IPS-NIHi7 (cell line): ENCODE data around the gene PIK3CD.
"Not testable (repeated sequence)": the region's sequence is repeated elsewhere in the genome, so short reads cannot be mapped to it uniquely, and the experiment has no call there.

Source experiments
- DNase-seq: peaks from one replicate; pipeline ENCODE4 v3.0.0; 2012; ENCODE audit warnings: mixed read lengths; ENCODE audit errors: extremely low spot score

PIK3CD gene

DNA sequence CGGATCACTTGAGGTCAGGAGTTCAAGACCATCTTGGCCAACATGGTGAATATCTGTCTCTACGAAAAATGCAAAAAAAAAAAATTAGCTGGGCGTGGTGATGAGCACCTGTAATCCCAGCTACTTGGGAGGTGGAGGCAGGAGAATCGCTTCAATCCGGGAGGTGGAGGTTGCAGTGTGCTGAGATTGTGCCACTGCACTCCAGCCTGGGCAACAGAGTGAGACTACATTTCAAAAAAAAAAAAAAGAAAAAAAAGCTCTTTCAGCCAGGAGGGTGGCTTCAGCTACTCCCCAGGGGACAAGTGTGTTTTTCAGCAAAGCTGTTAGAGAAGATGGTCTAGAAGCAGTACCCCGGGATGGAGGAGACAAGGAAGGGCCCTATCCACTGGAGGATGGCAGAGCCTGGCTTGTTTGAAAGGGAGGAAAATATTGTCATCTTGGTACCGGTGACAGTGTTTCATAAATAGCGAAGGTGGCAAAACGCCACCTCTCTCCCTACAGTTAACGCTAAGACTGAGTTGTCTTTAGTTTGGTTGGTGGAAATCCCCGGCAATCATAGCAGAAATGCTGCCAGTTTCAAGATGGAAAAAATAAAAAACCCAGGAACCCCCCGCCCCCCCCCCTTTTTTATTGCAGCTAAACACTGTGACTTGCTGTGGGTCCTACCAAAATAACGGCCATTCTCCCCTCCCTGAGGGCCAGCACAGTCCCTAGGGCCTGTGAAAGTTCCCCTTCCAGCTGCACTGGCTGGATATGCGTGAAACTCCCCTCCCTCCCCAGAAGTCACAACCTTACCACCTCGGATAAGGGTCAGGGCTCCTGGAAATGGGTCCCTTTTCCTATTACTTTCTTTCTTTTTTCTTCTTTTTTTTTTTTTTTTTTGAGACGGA is 3.5 kb downstream of the PIK3CD start:
- no peak for DNase-seq

DNA sequence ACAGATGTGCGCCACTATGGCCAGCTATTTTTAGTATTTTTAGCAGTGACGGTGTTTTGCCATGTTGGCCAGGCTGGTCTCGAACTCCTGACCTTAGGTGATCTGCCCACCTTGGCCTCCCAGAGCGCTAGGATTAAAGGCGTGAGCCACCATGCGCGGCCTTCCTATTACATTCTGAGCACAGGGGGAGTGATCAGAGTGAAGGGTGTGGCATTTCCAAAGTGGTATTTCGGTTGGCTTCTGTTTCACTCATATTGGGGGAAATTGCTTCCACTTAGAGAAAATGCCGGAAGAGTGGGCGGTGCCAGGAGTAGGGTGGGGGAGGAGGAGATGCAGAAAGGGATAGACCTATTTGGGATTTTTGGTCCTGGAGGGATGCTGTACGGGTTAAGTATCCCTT is 4.3 kb downstream of the PIK3CD start:
- no peak for DNase-seq

DNA sequence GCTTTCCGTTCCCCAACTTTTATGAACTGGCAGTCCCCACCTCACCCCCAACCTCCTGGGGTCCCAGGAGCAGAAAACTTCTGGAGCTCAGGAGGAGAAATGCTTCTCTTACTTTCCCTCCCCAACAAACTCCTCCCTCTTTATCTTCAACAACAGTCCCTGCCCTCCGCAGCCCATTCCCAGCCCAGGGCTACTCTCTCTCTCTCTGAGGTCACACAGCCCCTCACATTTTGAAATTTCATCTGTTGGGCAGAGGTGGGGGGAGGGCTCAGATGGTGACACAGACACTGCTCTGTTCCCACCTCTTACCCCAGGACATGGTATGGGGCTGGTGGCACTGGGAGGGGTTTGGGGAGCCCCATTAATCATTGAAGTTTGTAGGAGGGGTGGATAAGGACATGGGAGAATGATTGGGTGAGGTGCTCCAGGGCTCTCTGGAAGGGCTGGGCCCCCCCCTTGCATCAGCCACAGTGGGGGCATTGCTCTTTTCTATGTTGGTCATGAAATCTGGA is 6.0 kb downstream of the PIK3CD start:
- no peak for DNase-seq

DNA sequence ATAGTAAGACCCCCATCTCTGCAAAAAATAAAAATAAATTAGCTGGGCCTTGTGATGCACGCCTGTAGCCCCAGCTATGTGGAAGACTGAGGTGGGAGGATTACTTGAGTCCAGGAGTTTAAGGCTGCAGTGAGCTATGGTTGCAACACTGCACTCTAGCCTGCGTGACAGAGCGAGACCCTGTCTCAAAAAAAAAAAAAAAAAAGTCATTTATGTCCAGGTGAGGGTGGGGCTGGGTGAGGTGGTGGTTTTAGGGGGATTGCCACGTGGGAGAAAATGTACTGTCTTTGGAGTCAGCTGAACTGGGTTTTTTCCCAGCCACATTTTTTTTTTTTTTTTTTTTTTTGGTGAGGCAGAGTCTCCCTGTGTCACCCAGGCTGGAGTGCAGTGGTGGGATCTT is 6.7 kb downstream of the PIK3CD start:
- DNase-seq, result no peak

DNA sequence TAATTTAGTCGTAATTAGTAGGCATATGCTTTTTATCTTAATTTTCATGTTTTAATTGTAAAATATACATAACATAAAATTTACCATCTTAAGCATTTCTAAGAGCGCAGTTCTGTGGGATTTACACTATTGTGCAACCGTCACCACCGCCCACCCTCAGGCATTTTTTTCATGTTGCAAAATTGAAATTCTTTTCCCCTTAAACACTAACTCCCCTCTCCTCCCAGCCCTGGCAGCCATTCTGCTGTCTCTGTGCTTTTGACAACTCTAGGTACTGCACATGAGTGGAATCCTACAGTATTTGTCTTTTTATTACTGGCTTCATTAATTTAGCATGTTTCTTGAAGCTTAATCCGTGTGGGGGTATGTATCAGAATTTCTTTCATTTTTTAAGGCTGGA is 7.8 kb downstream of the PIK3CD start:
- no peak for DNase-seq

DNA sequence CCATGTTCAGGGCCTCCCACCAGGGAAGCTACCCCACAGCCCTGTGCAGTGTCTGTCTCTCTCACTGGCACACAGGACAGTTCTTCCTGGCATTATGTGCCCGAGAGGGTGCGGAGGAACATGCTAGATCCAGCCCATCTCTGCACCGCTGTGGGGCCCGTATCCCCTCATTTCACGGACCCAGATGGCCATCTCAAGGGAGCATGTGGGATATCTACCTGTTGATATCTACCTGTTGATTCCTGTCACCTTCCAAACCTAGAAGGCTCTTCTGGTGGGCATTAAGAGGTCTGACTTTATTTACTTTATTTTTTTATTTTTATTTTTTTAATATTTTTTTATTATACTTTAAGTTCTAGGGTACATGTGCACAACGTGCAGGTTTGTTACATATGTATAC is 11.7 kb downstream of the PIK3CD start:
- DNase-seq, result no peak

DNA sequence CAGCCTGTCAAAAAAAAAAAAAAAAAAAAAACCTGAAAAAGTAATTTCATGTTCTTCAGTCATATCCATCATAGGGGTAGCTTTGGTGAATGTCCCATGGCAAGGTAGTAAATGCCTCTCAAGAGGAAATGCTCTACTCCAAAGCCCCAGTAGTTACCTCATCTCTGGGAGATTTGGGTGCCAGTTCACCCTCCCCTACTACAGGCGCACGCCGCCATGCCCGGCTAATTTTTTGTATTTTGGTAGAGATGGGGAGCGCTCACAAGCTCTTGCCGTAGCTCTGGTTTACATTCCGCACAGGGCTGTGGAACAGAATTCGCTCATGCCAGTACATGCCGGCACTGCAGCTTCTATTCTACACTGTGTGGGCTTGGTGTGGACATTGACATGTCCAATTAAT is 13.7 kb downstream of the PIK3CD start:
- DNase-seq, result no peak

DNA sequence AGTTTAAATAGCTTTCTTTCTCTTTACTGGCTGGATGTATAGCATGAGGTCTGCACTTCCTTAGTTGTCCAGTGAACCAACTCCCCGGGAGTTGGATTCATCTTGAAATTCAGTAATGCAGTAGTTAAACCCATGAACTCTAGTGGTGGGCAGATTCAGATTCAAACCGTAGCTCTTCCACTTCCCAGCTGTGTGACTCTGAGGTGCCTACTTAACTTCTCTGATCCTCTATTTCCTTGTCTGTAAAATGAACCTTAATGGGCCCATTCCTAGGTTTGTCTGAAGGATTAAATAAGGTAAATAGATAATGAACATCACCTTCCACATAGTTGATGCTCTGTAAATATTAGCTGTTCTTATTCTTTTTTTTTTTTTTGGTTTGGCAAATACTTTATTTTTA is 16.5 kb downstream of the PIK3CD start:
- no peak for DNase-seq

DNA sequence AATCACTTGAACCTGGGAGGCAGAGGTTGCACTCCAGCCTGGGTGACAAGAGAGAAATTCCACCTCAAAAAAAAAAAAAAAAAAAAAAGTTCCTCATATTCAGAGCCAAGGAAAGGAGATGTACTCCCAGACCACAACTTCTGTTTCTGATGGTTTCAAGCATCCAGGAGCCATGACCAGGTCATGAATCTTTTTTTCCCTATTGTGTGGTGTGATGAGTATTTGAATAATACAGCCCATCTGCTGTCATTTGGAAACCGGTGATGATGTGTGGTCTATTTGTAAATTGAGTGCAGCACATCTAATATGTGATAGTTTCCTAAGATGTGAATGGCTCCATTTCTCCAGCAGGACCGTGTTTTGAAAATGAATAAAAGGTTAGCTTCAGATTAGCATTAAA is 18.6 kb downstream of the PIK3CD start:
- no peak for DNase-seq

DNA sequence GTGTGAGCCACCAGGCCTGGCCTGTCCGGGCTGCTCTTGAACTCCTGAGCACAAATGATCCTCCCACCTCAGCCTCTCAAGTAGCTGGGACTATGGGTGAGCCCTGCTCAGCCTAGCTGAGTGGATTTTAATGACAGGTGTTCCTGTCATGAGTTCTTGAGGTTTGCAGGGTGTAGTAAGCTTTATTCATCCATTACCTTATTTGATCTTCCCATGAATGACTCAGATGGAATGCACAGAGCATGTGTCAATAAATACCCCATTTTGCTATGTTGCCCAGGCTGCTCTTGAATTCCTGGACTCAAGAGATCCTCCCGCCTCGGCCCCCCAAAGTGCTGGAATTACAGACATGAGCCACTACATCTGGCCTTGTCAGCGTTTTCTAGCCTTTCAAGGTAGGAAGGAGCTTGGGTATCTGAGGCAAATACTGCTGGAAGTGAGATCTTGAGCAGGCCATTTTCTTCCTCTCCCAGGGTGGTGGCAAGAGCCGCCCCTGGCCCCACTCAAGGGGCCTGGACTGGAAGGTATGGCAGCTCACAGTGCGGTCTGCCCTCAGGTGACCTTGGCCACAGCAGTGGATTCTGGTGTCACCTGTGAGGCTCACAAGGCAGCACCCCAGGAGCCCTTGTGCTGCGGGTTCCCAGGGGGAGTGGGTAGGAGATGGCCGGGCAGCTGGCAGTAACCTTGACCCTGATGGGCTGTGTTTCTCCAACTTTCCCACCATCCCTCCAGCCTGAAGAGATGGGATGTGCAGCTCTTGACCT is 20.0 kb downstream of the PIK3CD start:
- DNase-seq, result no peak

DNA sequence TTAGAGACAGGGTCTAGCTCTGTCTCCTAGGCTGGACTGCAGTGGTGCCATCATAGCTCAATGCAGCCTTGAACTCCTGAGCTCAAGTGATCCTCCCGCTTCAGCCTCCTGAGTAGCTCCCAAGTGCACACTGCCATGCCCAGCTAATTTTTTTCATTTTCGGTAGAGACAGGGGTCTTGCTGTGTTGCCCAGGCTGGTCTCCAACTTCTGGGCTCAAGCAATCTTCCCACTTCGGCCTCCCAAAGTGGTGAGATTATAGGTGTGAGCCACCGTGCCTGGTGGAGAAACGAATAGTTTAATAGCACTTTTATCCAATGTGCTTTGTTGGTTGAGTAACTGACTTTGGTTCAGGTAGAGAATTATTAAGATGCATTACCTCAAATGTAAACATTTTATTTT is 20.9 kb downstream of the PIK3CD start:
- no peak for DNase-seq

DNA sequence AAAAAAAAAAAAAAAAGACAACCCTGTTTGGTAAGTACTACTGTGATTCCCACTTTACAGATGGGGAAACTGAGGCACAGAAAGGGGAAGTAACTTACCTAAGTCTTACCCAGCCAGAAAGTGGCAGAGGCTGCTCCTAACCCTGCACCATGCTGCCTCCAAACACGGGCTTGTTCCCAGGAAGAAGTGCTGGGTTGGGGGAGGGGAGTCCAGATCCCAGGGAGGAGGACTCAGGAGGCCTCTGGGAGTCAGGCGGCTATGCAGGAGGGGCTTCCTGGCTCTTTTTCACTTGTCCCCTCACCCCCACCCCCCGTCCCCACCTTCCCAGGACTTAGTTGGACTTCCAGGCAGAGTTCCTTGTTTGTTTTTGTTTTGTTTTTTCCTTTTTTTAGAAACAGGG is 23.9 kb downstream of the PIK3CD start:
- DNase-seq, result no peak

DNA sequence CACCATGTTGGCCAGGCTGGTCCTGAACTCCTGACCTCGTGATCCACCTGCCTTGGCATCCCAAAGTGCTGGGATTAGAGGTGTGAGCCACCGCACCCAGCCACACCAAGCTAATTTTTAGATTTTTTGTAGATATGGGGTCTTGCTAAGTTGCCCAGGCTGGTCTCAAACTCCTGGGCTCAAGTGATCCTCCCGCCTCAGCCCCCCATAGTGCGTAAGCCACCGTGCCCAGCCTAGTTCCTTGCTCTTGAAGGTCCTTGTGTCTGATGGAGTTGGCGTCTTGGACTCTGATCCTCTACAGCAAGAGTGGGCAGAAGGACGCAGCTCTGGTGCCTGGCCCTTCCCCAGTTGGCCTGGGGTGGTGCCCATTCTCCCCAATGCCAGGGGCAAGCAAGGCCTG is 24.6 kb downstream of the PIK3CD start:
- not testable (repeated sequence) for DNase-seq

DNA sequence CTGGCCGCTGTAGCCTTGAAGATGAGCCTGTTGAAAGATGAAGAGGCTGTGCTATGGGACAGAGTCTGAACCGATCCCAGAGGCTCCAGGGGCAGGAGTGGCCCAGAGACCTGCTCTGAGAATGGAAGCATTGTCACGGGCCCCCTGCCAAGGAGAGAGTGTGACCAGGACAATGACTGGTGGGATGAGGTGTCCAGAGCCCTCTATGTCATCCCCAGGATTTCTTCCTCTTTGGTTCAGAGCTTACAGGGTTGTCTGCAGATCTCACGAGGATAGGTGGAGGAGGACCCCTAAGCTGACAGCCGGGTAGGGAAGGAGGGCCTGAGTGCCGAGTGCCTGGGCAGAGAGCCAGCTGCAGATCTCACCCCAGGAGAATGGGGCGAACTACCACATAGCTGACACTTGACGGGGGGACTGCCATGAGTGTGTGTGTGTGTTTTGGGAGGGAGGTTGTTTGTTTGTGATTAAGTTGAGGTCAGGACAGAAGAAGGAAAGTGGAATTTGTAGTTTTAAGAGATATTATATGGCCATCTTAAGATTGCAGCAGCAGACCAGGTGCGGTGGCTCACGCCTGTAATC is 25.4 kb downstream of the PIK3CD start:
- no peak for DNase-seq

DNA sequence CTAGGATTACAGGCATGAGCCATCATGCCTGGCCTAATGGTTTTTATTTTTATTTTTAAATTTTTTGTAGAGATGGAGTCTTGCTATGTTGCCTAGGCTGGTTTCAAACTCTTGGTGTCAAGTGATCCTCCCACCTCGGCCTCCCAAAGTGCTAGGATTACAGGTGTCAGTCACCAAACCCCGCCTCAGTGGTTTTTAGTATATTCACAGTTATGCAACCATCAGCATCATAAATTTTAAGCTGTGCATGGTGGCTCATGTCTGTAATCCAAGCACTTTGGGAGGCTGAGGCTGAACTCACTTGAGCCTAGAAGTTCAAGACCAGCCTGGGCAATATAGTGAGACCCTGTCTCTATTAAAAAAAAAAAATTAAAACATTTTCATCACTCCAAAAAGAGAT is 28.6 kb downstream of the PIK3CD start:
- no peak for DNase-seq

DNA sequence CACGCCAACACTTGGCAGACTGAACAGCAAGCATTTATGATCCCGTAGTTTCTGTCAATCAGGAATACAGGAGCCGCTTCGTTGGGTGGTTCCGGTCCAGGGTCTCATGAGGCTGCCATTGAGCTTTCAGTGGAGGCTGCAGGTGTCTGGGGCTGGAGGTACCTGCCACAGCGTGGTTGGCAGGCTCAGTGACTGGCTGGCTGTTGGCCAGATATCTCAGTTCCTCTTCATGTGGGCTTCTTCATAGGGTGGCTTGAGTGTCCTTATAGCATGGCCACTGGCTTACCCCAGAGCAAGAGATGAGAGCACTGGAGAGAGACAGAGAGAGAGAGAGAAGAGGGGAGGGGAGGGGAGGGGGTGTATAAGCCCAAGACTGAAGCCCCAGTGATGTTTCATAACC is 29.3 kb downstream of the PIK3CD start:
- no peak for DNase-seq

DNA sequence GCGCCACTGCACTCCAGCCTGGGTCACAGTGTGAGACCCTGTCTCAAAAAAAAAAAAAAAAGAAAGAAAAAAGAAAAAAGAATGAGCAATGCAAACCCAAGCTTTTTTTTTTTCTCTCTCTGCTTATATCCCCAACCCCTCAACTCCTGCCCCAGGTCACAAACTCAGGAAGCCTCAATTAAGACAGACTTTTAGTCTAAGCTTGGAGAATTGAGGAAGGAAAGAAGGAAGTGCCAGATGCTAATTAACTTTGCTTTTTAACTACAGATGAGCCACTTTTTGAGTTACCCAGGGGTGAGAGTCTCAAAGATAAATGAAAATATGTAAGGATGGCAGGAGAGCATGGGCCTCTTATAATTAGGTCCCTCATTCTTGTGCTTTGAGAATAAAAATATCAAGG is 33.3 kb downstream of the PIK3CD start:
- DNase-seq, result no peak

DNA sequence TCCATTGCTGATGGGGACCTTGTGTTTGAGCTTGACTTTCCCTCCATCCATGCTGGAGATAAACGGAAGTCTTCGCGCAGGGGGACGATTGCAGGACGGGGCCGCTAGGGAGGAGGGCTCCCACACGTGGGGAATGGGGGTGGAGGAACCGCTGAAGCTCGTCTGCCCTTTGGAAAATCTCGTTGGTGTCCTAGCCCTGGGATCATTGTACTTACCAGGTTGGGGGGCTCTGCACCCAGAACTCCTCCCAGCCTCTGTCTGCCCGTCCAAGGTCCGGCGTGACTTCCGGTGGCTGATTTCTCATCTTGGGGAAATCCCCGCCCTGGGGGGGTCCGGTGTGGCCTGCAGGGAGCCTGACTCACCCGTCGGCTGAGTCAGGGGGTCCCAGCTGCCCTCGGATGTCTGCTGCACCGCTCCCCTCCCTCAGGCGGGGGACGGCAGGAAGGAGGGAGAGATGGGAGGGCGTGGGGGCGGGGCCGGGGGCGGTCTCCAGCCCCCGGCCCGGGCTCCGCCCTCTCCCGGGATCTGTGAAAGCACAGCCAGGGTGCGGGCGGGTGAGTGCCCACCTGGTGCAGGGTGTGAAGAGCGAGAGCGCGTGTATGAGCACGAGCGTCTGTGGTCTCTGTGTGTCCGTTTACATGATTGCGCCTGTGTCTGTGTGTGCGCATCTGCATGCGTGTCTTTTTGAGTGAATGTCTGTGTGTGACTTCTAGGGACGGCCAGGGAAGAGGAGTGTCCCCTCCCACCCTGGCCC is 35.8 kb downstream of the PIK3CD start:
- DNase-seq, result peak; percentile 90

DNA sequence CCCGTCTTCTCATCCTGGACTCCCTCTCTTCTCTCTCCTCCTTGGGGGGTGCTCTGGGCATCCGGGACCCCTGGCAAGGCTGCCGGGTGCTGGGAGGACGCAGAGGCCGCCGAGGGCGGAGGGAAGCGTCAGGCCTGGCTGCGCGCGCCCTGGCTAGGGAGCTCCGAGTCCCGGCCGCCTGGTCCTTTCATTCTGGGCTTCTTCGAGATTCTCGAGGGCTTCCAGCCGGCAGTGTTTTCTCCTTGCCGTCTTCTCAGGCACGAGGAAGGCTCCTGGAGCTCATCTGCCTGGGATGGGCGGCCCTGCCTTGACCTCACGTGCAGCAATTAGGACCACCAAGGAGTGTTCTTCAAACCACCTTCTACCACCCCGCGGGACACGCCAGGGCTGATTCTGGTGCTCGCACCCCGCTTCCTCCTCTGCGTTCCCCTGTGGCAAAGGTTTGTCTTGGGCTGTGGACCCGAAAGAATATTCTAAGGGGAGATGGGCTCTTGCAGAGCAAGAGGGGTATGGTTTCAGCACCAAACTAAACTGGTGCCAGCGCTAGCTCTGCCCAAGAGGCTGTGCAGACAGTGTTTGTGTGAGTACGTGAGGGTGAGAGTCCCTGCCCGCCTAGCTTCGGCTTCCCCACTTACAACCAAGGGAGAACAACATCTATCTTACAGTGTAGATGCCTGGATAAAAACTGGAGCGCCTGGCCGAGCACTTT is 36.5 kb downstream of the PIK3CD start:
- no peak for DNase-seq

DNA sequence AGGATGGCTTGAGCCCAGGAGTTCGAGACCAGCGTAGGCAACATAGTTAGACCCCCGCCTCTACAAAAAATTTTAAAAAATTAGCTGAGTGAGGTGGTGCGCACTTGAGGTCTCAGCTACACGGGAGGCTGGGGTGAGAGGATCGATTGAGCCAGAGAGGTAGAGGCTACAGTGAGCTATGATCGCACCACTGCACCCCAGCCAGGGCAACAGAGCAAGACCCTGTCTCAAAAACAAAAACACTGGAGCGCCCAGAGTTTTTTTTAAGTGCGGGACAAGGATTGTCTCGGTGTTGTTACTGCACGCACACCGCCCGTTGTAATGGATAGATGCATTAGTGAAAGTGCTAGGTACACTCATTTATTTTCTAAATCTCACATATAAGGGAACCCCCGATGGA is 37.1 kb downstream of the PIK3CD start:
- no peak for DNase-seq

DNA sequence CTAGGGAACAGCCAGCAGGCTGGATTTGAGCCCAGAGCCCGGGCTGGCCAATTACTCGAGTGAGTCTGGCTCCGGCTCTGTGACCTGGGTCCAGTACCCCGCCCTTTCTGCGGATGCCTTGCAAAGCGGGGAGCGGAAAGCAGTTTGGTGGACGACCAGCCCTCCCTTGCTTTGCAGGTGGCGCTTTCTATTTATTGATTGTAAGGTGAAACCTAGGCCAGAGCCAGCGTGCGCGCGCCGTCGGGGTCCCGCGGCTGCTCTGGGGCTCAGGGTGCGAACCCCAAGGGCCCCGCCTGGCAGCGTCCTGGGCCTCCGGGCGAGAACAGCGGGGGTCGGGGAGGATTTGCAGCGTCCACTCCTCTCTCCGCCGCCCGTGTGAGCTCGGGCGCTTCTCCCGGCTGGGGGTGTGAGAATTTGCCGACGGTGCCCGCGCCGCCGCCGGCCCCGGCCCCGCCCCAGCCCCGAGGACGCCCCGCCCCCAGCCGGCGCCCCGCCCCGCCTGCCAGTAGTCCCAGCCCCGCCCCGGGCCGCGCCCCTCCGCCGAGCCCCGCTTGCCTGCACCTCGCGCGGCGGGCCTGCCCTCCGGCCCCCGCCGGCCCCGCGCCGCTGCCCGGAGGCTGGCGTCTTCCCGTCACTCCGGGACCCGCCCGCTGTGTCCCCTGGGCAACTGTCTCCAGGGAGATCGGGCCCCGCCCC is 37.6 kb downstream of the PIK3CD start:
- DNase-seq, result peak; percentile 84
